Subcutaneous abdominal adipose tissue (tissue), 5 donors: ENCODE measurements around the gene ABCC6.
"Not testable (repeated sequence)": the region's sequence is repeated elsewhere in the genome, so short reads cannot be mapped to it uniquely, and the experiment has no call there.

Experiments
- H3K27ac ChIP-seq: one replicate; pipeline ENCODE4 v1.7.0; 2013; ENCODE audit warnings: low read depth, mild to moderate bottlenecking, inconsistent platforms, low read length, moderate library complexity
- H3K27me3 ChIP-seq, 5 donors: one replicate each; pipeline ENCODE4 v1.7.0; 2013; ENCODE audit warnings: low read length in 5 of 5, inconsistent platforms in 1 of 5; ENCODE audit not compliant: control insufficient read depth in 5 of 5, insufficient read depth in 4 of 5
- H3K36me3 ChIP-seq, 5 donors: one replicate each; pipeline ENCODE4 v1.7.0; 2013; ENCODE audit warnings: low read length in 5 of 5; ENCODE audit not compliant: control insufficient read depth in 5 of 5, insufficient read depth in 5 of 5
- H3K4me1 ChIP-seq, 5 donors: one replicate each; pipeline ENCODE4 v1.7.0; 2013; ENCODE audit warnings: low read length in 5 of 5, mild to moderate bottlenecking in 3 of 5, moderate library complexity in 1 of 5; ENCODE audit not compliant: control insufficient read depth in 5 of 5, insufficient read depth in 5 of 5
- H3K4me3 ChIP-seq, 5 donors: one replicate each; pipeline ENCODE4 v1.7.0; 2013; ENCODE audit warnings: low read length in 5 of 5, low read depth in 1 of 5
- H3K9ac ChIP-seq, 5 donors: one replicate each; pipeline ENCODE4 v1.7.0; 2013; ENCODE audit warnings: low read length in 5 of 5, mild to moderate bottlenecking in 4 of 5, moderate library complexity in 3 of 5
- H3K9me3 ChIP-seq, 5 donors: one replicate each; pipeline ENCODE4 v1.7.0; 2013; ENCODE audit warnings: low read length in 5 of 5; ENCODE audit not compliant: control insufficient read depth in 5 of 5
- donor health status: healthy.
- donor health status: healthy.
- donor health status: healthy.
- donor health status: healthy.
- donor health status: healthy.

ABCC6 gene

GRCh38 chr16:16223662-16224241 lies 458 bp upstream of the ABCC6 start:
- H3K4me1 ChIP-seq, H3K36me3 ChIP-seq, H3K27ac ChIP-seq, H3K9ac ChIP-seq, H3K9me3 ChIP-seq, H3K27me3 ChIP-seq: not testable (repeated sequence)
- peak overlapping the region in 2 of 5 donors; percentile 18 to 42 for H3K4me3 ChIP-seq

GRCh38 chr16:16221382-16221781 lies 1.9 kb downstream of the ABCC6 start:
- not testable (repeated sequence) for H3K4me3 ChIP-seq, H3K9ac ChIP-seq, H3K27ac ChIP-seq, H3K9me3 ChIP-seq, H3K4me1 ChIP-seq, H3K27me3 ChIP-seq, H3K36me3 ChIP-seq

GRCh38 chr16:16220449-16220848 lies 2.8 kb downstream of the ABCC6 start:
- H3K4me1 ChIP-seq, H3K9ac ChIP-seq, H3K27me3 ChIP-seq, H3K9me3 ChIP-seq, H3K4me3 ChIP-seq, H3K27ac ChIP-seq, H3K36me3 ChIP-seq: not testable (repeated sequence)

- H3K4me1 ChIP-seq, H3K27ac ChIP-seq, H3K4me3 ChIP-seq, H3K9ac ChIP-seq, H3K36me3 ChIP-seq, H3K27me3 ChIP-seq, H3K9me3 ChIP-seq: not testable (repeated sequence)
Observed at GRCh38 chr16:16218787-16219186, 4.5 kb downstream of the ABCC6 start.

GRCh38 chr16:16218349-16218748 lies 4.9 kb downstream of the ABCC6 start:
- not testable (repeated sequence) for H3K27me3 ChIP-seq, H3K9me3 ChIP-seq, H3K36me3 ChIP-seq, H3K27ac ChIP-seq, H3K4me3 ChIP-seq, H3K9ac ChIP-seq, H3K4me1 ChIP-seq

- H3K27me3 ChIP-seq, H3K4me1 ChIP-seq, H3K4me3 ChIP-seq, H3K9ac ChIP-seq, H3K36me3 ChIP-seq, H3K9me3 ChIP-seq: not testable (repeated sequence)
- peak overlapping the region; percentile 60 for H3K27ac ChIP-seq
Observed at GRCh38 chr16:16213863-16214293, 9.4 kb downstream of the ABCC6 start.

GRCh38 chr16:16211404-16211803 lies 11.9 kb downstream of the ABCC6 start:
- H3K4me3 ChIP-seq, H3K9me3 ChIP-seq, H3K36me3 ChIP-seq, H3K9ac ChIP-seq, H3K27me3 ChIP-seq, H3K27ac ChIP-seq: not testable (repeated sequence)
- H3K4me1 ChIP-seq = peaks cover 0 to 16% (median 4%) of the 10 kb centered on the region in 5 donors

- H3K36me3 ChIP-seq, H3K9me3 ChIP-seq, H3K27me3 ChIP-seq, H3K9ac ChIP-seq, H3K4me3 ChIP-seq, H3K27ac ChIP-seq: not testable (repeated sequence)
- peaks cover 0 to 11% (median 0%) of the 10 kb centered on the region in 5 donors for H3K4me1 ChIP-seq
Observed at GRCh38 chr16:16208461-16208860, 14.8 kb downstream of the ABCC6 start.

GRCh38 chr16:16207787-16208334 lies 15.4 kb downstream of the ABCC6 start:
- H3K4me1 ChIP-seq = peaks cover 0 to 11% (median 0%) of the 10 kb centered on the region in 5 donors
- not testable (repeated sequence) for H3K9ac ChIP-seq, H3K36me3 ChIP-seq, H3K27me3 ChIP-seq, H3K9me3 ChIP-seq, H3K27ac ChIP-seq, H3K4me3 ChIP-seq

GRCh38 chr16:16207097-16207786 lies 16.1 kb downstream of the ABCC6 start:
- H3K4me1 ChIP-seq = peaks cover 0 to 11% (median 0%) of the 10 kb centered on the region in 5 donors
- not testable (repeated sequence) for H3K27ac ChIP-seq, H3K4me3 ChIP-seq, H3K27me3 ChIP-seq, H3K36me3 ChIP-seq, H3K9ac ChIP-seq, H3K9me3 ChIP-seq
